ENCODE measurements around the gene CALN1. TPM values are rescaled to one million over a fixed set of nuclear protein-coding genes. Genes with fewer than 3 reads are reported as not detected.

CALN1 gene
- total and polyA plus RNA-seq, 3 donors from 2014 or later: 4.3 to 6.2 (median 4.4) TPM

DNA sequence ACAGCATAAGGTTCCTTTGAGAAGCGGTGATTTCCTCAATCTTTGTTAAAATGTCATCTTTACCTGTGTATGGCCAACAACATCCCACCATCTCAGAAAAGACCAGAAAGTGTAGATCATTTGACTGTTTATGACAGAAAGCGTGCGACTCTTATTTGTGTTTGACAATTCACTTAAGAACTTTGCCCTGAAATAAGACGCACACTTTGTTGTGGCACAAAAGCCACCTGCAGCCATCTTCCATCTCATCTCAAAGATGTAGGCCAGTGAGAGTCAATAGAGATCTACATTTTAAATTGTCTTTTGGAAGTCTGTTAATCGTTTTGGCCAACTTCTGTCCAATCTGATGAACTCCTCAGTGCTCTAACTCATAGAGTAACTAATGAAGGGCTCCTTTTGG lies 114.0 kb downstream of the CALN1 start:
- Histone ChIP-seq H3K27me3 (no peaks in the 10 kb centered on the region), H3K36me3 (ENCODE audit: low read depth, missing control alignments) (no peaks in the 10 kb centered on the region), H3K4me1 (no peaks in the 10 kb centered on the region), H3K4me3 (no peak overlapping the region), H3K27ac (no peak overlapping the region), H3K9me3 (no peaks in the 10 kb centered on the region)
- whole genome bisulfite sequencing, 2 donors: 91 to 96% methylated on average over 5 of the region's 5 CpGs
- TF ChIP-seq, protein P1, sequence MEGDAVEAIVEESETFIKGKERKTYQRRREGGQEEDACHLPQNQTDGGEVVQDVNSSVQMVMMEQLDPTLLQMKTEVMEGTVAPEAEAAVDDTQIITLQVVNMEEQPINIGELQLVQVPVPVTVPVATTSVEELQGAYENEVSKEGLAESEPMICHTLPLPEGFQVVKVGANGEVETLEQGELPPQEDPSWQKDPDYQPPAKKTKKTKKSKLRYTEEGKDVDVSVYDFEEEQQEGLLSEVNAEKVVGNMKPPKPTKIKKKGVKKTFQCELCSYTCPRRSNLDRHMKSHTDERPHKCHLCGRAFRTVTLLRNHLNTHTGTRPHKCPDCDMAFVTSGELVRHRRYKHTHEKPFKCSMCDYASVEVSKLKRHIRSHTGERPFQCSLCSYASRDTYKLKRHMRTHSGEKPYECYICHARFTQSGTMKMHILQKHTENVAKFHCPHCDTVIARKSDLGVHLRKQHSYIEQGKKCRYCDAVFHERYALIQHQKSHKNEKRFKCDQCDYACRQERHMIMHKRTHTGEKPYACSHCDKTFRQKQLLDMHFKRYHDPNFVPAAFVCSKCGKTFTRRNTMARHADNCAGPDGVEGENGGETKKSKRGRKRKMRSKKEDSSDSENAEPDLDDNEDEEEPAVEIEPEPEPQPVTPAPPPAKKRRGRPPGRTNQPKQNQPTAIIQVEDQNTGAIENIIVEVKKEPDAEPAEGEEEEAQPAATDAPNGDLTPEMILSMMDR (IDR thresholded peaks at IDR 0.05): no peak
- no peak for TF ChIP-seq POLR2A (IDR thresholded peaks at IDR 0.05)
- intact Hi-C loops (cut with DNase I; ENCODE audit: low total_unique reads): no loop called here
- DNase-seq: no peak

DNA sequence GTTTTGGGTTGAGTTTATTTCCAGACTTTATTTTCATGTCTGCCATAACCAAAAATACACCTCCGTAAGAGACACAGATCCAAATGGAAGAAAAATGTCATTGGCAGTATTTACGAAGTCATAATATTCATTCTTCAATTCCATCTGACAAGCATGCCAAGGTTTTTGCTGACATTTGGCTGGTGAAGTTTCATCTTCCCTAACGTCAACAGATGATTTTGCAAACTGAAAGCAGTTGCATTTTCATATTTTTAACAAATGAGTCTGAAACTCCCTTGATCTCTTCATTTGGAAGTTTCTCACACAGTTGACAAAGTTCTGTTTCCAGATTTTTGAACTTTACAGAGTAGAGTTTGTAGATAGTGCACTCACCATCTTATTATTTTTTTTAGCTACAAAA lies 114.5 kb downstream of the CALN1 start:
- WGBS, 2 donors: 70 to 85% methylated on average over 3 of the region's 3 CpGs
- Histone ChIP-seq H3K4me3 (no peak overlapping the region), H3K4me1 (no peaks in the 10 kb centered on the region)

DNA sequence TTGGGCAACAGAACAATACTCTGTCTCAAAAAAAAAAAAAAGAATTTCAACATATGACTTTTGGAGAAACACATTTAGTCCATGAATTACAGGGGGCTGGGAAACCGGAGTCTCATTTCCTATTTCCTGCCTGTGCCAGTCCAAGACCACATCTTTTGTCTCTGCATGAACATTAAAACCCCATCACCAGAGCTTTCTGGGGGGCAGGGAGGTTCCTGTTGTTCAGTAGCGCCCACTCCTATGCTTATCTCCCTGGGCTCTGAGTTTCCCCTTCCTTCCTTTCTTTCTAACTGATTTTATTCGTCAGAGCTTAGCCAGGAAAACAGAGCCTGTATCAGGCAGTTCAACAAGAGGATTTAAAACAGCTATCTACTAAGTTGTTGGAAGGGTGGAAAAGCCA lies 119.3 kb downstream of the CALN1 start:
- no peaks in the 10 kb centered on the region for H3K9me3 ChIP-seq
- 54 to 60% methylated on average over 3 of the region's 3 CpGs for WGBS, 2 donors
- H3K36me3 ChIP-seq (ENCODE audit: low read depth, missing control alignments): no peaks in the 10 kb centered on the region
- intact Hi-C loops (cut with DNase I; ENCODE audit: low total_unique reads): no loop called here
- TF ChIP-seq, protein P1 (IDR thresholded peaks at IDR 0.05): no peak
- TF ChIP-seq POLR2A (IDR thresholded peaks at IDR 0.05): no peak
- DNase-seq: no peak
- H3K4me3 ChIP-seq: no peak overlapping the region
- no peaks in the 10 kb centered on the region for H3K4me1 ChIP-seq
- no peak overlapping the region for H3K27ac ChIP-seq
- H3K27me3 ChIP-seq: no peaks in the 10 kb centered on the region

More for the DNA sequence above, 114.5 kb downstream of the CALN1 start:
- H3K9me3 ChIP-seq: no peaks in the 10 kb centered on the region
- DNase-seq: no peak
- H3K27me3 ChIP-seq: no peaks in the 10 kb centered on the region
- no peaks in the 10 kb centered on the region for H3K36me3 ChIP-seq (ENCODE audit: low read depth, missing control alignments)
- intact Hi-C loops (cut with DNase I; ENCODE audit: low total_unique reads): no loop called here
- H3K27ac ChIP-seq: no peak overlapping the region
- TF ChIP-seq, protein P1 (IDR thresholded peaks at IDR 0.05): no peak
- no peak for TF ChIP-seq POLR2A (IDR thresholded peaks at IDR 0.05)

DNA sequence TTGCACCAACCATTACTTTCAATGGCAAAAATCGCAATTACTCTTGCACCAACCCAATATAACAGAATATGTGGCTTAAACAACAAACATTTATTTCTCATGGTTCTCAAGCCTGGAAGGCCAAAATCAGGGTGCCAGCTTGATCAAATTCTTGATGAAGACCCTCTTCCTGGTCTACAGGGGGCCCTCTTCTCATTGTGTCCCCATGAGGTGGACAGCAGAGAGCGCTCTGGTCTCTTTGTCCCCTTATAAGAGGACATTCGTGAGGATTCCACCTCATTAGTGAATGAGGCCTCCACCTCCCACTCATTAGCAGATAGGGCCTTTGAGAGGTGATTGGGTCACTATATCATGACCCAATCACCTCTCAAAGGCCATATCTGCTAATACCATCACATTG lies 120.0 kb downstream of the CALN1 start:
- TF ChIP-seq, protein P1 (IDR thresholded peaks at IDR 0.05): no peak
- TF ChIP-seq POLR2A (IDR thresholded peaks at IDR 0.05): no peak
- no peaks in the 10 kb centered on the region for H3K9me3 ChIP-seq
- no peaks in the 10 kb centered on the region for H3K4me1 ChIP-seq
- intact Hi-C loops (cut with DNase I; ENCODE audit: low total_unique reads): no loop called here
- no peaks in the 10 kb centered on the region for H3K36me3 ChIP-seq (ENCODE audit: low read depth, missing control alignments)
- no peaks in the 10 kb centered on the region for H3K27me3 ChIP-seq
- no peak overlapping the region for H3K27ac ChIP-seq
- 89 to 91% methylated on average over 3 of the region's 3 CpGs for WGBS, 2 donors
- no peak for DNase-seq
- H3K4me3 ChIP-seq: no peak overlapping the region

DNA sequence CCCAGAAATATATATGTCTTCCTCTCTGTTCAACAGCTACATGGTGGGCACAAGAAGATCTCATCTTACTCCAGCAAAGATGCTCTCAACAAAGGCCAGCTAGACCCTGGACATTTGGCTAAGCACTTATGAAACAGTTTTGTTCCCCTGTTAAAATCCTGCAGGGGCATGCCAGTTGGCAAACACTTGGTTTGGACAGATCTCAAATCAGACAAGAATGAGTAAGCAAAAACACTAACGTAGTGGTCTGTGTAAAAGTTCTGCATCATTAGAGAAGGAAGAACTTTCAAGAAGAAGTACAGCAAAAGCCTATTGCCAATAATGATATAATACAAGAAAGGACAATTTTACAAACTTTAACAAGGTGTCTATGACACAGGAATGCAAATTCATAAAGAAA lies 125.6 kb downstream of the CALN1 start:
- TF ChIP-seq, protein P1 (IDR thresholded peaks at IDR 0.05): no peak
- TF ChIP-seq POLR2A (IDR thresholded peaks at IDR 0.05): no peak
- WGBS, 2 donors: 35 to 37% methylated on average over 1 of the region's 1 CpG
- H3K9me3 ChIP-seq: no peaks in the 10 kb centered on the region
- H3K27me3 ChIP-seq: no peaks in the 10 kb centered on the region
- H3K27ac ChIP-seq: no peak overlapping the region
- no peaks in the 10 kb centered on the region for H3K36me3 ChIP-seq (ENCODE audit: low read depth, missing control alignments)
- intact Hi-C loops (cut with DNase I; ENCODE audit: low total_unique reads): no loop called here
- DNase-seq: no peak
- no peaks in the 10 kb centered on the region for H3K4me1 ChIP-seq
- H3K4me3 ChIP-seq: no peak overlapping the region
